ENCODE results near the gene PDHA1.

DNA sequence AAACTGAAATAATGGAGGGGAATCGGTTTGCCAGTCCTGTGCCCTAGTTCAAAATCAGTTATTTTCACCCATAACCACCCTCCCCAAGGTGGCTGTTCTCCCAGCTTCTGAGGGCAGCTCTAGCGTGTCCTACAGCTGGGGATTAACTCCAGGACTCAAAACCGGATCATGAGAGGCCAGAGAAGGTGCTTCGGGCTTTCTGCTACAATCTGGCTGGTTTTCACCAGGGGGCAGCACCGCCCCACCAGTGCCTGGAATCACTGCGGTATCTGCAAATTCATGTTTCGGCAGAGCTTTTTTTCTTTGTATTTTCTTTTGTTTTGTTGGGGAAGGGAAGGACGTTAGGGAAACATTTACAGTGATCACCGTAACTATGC is 28.4 kb downstream of the PDHA1 start:
- TF ChIP-seq, protein P1, sequence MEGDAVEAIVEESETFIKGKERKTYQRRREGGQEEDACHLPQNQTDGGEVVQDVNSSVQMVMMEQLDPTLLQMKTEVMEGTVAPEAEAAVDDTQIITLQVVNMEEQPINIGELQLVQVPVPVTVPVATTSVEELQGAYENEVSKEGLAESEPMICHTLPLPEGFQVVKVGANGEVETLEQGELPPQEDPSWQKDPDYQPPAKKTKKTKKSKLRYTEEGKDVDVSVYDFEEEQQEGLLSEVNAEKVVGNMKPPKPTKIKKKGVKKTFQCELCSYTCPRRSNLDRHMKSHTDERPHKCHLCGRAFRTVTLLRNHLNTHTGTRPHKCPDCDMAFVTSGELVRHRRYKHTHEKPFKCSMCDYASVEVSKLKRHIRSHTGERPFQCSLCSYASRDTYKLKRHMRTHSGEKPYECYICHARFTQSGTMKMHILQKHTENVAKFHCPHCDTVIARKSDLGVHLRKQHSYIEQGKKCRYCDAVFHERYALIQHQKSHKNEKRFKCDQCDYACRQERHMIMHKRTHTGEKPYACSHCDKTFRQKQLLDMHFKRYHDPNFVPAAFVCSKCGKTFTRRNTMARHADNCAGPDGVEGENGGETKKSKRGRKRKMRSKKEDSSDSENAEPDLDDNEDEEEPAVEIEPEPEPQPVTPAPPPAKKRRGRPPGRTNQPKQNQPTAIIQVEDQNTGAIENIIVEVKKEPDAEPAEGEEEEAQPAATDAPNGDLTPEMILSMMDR (IDR thresholded peaks at IDR 0.05 in 2 of 3, conservative IDR thresholded peaks at IDR 0.05 in 1 of 3; ENCODE audit: insufficient read depth in 2 of 3, low read depth in 1 of 3, low read length in 3 of 3): peak; percentile 77 to 81 (median 79)
- TF ChIP-seq POLR2A (conservative IDR thresholded peaks at IDR 0.05): no peak
- TF ChIP-seq, protein P2, sequence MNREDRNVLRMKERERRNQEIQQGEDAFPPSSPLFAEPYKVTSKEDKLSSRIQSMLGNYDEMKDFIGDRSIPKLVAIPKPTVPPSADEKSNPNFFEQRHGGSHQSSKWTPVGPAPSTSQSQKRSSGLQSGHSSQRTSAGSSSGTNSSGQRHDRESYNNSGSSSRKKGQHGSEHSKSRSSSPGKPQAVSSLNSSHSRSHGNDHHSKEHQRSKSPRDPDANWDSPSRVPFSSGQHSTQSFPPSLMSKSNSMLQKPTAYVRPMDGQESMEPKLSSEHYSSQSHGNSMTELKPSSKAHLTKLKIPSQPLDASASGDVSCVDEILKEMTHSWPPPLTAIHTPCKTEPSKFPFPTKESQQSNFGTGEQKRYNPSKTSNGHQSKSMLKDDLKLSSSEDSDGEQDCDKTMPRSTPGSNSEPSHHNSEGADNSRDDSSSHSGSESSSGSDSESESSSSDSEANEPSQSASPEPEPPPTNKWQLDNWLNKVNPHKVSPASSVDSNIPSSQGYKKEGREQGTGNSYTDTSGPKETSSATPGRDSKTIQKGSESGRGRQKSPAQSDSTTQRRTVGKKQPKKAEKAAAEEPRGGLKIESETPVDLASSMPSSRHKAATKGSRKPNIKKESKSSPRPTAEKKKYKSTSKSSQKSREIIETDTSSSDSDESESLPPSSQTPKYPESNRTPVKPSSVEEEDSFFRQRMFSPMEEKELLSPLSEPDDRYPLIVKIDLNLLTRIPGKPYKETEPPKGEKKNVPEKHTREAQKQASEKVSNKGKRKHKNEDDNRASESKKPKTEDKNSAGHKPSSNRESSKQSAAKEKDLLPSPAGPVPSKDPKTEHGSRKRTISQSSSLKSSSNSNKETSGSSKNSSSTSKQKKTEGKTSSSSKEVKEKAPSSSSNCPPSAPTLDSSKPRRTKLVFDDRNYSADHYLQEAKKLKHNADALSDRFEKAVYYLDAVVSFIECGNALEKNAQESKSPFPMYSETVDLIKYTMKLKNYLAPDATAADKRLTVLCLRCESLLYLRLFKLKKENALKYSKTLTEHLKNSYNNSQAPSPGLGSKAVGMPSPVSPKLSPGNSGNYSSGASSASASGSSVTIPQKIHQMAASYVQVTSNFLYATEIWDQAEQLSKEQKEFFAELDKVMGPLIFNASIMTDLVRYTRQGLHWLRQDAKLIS (CRISPR knock-in tag; IDR thresholded peaks at IDR 0.05): no peak
- TF ChIP-seq CBX8 (IDR thresholded peaks at IDR 0.05; ENCODE audit: borderline replicate concordance, extremely low read depth, low read depth, low read length, poor library complexity, severe bottlenecking): no peak
- TF ChIP-seq, protein P3, sequence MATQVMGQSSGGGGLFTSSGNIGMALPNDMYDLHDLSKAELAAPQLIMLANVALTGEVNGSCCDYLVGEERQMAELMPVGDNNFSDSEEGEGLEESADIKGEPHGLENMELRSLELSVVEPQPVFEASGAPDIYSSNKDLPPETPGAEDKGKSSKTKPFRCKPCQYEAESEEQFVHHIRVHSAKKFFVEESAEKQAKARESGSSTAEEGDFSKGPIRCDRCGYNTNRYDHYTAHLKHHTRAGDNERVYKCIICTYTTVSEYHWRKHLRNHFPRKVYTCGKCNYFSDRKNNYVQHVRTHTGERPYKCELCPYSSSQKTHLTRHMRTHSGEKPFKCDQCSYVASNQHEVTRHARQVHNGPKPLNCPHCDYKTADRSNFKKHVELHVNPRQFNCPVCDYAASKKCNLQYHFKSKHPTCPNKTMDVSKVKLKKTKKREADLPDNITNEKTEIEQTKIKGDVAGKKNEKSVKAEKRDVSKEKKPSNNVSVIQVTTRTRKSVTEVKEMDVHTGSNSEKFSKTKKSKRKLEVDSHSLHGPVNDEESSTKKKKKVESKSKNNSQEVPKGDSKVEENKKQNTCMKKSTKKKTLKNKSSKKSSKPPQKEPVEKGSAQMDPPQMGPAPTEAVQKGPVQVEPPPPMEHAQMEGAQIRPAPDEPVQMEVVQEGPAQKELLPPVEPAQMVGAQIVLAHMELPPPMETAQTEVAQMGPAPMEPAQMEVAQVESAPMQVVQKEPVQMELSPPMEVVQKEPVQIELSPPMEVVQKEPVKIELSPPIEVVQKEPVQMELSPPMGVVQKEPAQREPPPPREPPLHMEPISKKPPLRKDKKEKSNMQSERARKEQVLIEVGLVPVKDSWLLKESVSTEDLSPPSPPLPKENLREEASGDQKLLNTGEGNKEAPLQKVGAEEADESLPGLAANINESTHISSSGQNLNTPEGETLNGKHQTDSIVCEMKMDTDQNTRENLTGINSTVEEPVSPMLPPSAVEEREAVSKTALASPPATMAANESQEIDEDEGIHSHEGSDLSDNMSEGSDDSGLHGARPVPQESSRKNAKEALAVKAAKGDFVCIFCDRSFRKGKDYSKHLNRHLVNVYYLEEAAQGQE (IDR thresholded peaks at IDR 0.05; ENCODE audit: borderline replicate concordance): peak; percentile 61
- TF ChIP-seq, protein P3 (CRISPR knock-in tag; IDR thresholded peaks at IDR 0.05; ENCODE audit: low read depth): no peak
- TF ChIP-seq CHD4 (IDR thresholded peaks at IDR 0.05; ENCODE audit: insufficient read depth, insufficient replicate concordance, low read depth, low read length, poor library complexity, severe bottlenecking): no peak
- TF ChIP-seq, protein P4, sequence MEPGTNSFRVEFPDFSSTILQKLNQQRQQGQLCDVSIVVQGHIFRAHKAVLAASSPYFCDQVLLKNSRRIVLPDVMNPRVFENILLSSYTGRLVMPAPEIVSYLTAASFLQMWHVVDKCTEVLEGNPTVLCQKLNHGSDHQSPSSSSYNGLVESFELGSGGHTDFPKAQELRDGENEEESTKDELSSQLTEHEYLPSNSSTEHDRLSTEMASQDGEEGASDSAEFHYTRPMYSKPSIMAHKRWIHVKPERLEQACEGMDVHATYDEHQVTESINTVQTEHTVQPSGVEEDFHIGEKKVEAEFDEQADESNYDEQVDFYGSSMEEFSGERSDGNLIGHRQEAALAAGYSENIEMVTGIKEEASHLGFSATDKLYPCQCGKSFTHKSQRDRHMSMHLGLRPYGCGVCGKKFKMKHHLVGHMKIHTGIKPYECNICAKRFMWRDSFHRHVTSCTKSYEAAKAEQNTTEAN (CRISPR knock-in tag; IDR thresholded peaks at IDR 0.05): no peak
- no peak for TF ChIP-seq ZNF354B (CRISPR knock-in tag; IDR thresholded peaks at IDR 0.05)

Data from K562 (cell line).